ENCODE results near the gene SPHKAP.

GRCh38 chr2:227939271-227940027 is 242.0 kb downstream of the SPHKAP start:
- TF ChIP-seq POLR2AphosphoS5 (IDR thresholded peaks at IDR 0.05; ENCODE audit: low read depth, low read length) (no peak), SIN3A (IDR thresholded peaks at IDR 0.05; ENCODE audit: borderline replicate concordance, insufficient read depth, low read length) (no peak), TAF1 (IDR thresholded peaks at IDR 0.05; ENCODE audit: borderline replicate concordance, insufficient read depth, low read length) (no peak), FOXP2 (optimal IDR thresholded peaks at IDR 0.05; ENCODE audit: borderline replicate concordance, extremely low read depth, extremely low read length, insufficient read depth) (no peak)
- TF ChIP-seq, protein P1, sequence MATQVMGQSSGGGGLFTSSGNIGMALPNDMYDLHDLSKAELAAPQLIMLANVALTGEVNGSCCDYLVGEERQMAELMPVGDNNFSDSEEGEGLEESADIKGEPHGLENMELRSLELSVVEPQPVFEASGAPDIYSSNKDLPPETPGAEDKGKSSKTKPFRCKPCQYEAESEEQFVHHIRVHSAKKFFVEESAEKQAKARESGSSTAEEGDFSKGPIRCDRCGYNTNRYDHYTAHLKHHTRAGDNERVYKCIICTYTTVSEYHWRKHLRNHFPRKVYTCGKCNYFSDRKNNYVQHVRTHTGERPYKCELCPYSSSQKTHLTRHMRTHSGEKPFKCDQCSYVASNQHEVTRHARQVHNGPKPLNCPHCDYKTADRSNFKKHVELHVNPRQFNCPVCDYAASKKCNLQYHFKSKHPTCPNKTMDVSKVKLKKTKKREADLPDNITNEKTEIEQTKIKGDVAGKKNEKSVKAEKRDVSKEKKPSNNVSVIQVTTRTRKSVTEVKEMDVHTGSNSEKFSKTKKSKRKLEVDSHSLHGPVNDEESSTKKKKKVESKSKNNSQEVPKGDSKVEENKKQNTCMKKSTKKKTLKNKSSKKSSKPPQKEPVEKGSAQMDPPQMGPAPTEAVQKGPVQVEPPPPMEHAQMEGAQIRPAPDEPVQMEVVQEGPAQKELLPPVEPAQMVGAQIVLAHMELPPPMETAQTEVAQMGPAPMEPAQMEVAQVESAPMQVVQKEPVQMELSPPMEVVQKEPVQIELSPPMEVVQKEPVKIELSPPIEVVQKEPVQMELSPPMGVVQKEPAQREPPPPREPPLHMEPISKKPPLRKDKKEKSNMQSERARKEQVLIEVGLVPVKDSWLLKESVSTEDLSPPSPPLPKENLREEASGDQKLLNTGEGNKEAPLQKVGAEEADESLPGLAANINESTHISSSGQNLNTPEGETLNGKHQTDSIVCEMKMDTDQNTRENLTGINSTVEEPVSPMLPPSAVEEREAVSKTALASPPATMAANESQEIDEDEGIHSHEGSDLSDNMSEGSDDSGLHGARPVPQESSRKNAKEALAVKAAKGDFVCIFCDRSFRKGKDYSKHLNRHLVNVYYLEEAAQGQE (IDR thresholded peaks at IDR 0.05; ENCODE audit: insufficient read depth in 1 of 2, low read depth in 2 of 2, low read length in 2 of 2): no peak

Data from PFSK-1 (cell line).